Astrocyte of the cerebellum (primary cell): ENCODE data around the gene FKBP1B.
A peak's percentile ranks its signal among the peaks of the same experiment; 100 is the strongest.
"Not testable (repeated sequence)": the region's sequence is repeated elsewhere in the genome, so short reads cannot be mapped to it uniquely, and the experiment has no call there.

Experiments used
- DNase-seq: peaks from one replicate; pipeline ENCODE4 v3.0.0-alpha.2; 2011; ENCODE audit warnings: low read depth
- H3K4me3 ChIP-seq: 2 replicates; pipeline ENCODE4 v1.5.1; 2011; ENCODE audit warnings: mild to moderate bottlenecking, low read depth, low read length, moderate library complexity
- CTCF ChIP-seq: IDR thresholded peaks from 2 replicates; pipeline ENCODE4 v1.5.1; 2012; ENCODE audit warnings: low read length, low read depth, moderate library complexity, mild to moderate bottlenecking; ENCODE audit errors: missing control alignments
- in situ Hi-C: cut with HindIII; loops from 2 replicates; pipeline ENCODE4 v1.10.0; 2017; ENCODE audit warnings: low sequenced_read_pairs

The FKBP1B gene

GRCh38 chr2:24084386-24085199 is 35.1 kb downstream of the FKBP1B start, which contains the start of gene TP53I3:
TP53I3 (minus strand) TSS chr2:24084834; CDS start chr2:24084326, 508 bp downstream.
- peak; percentile 70 for DNase-seq
- H3K4me3 ChIP-seq, result peak within 1 kb of the TSS; percentile 71
- in situ Hi-C loops, result no loop called here
- peak; percentile 85 for TF ChIP-seq CTCF

- TF ChIP-seq CTCF, result no peak
- no peak for DNase-seq
- in situ Hi-C loops, result no loop called here
- peak overlapping the region; percentile 71 for H3K4me3 ChIP-seq
Measured at GRCh38 chr2:24085200-24085489, 35.6 kb downstream of the FKBP1B start.

- in situ Hi-C loops, result no loop called here
- no peak for TF ChIP-seq CTCF
- no peak overlapping the region for H3K4me3 ChIP-seq
- DNase-seq, result no peak
Measured at GRCh38 chr2:24086241-24086640, 36.7 kb downstream of the FKBP1B start.

- in situ Hi-C loops, result no loop called here
- no peak overlapping the region for H3K4me3 ChIP-seq
- DNase-seq, result no peak
- TF ChIP-seq CTCF, result no peak
Measured at GRCh38 chr2:24087032-24087431, 37.5 kb downstream of the FKBP1B start.

- DNase-seq, result no peak
- TF ChIP-seq CTCF, result no peak
- no peak overlapping the region for H3K4me3 ChIP-seq
- in situ Hi-C loops, result no loop called here
Measured at GRCh38 chr2:24088821-24089359, 39.3 kb downstream of the FKBP1B start.

- in situ Hi-C loops, DNase-seq, H3K4me3 ChIP-seq: not testable (repeated sequence)
Measured at GRCh38 chr2:24093270-24093669, 43.7 kb downstream of the FKBP1B start.

GRCh38 chr2:24095171-24095677 is 45.7 kb downstream of the FKBP1B start:
- in situ Hi-C loops, DNase-seq, H3K4me3 ChIP-seq: not testable (repeated sequence)

GRCh38 chr2:24100732-24101131 is 51.2 kb downstream of the FKBP1B start:
- H3K4me3 ChIP-seq, DNase-seq, in situ Hi-C loops: not testable (repeated sequence)
